Loucy (cell line): ENCODE results near the gene DOC2B.

Experiments used
- H2AFZ ChIP-seq: fragments of 200-600 bp; sonication (generic); 2 replicates; pipeline ENCODE4 v1.6.0; 2016; ENCODE audit warnings: antibody characterized with exemption, mild to moderate bottlenecking, low read length, moderate library complexity
- H3F3A ChIP-seq: fragments of 200-600 bp; 2 replicates; pipeline ENCODE4 v1.6.0; 2016; ENCODE audit warnings: antibody characterized with exemption, low read depth, mild to moderate bottlenecking
- H3K27me3 ChIP-seq: fragments of 200-600 bp; sonication (generic); 2 replicates; pipeline ENCODE4 v1.6.1; 2014; ENCODE audit warnings: low read length, mild to moderate bottlenecking; ENCODE audit not compliant: insufficient read depth, poor library complexity, severe bottlenecking
- H3K36me3 ChIP-seq: fragments of 200-600 bp; sonication (generic); 2 replicates; pipeline ENCODE4 v1.6.1; 2016; ENCODE audit warnings: low read length; ENCODE audit not compliant: insufficient read depth
- H3K4me1 ChIP-seq: fragments of 200-600 bp; sonication (generic); 2 replicates; pipeline ENCODE4 v1.5.1; 2014; ENCODE audit warnings: low read length, mild to moderate bottlenecking; ENCODE audit not compliant: insufficient read depth, poor library complexity, severe bottlenecking
- H3K4me2 ChIP-seq: fragments of 200-600 bp; sonication (generic); 2 replicates; pipeline ENCODE4 v1.6.0; 2014; ENCODE audit warnings: antibody characterized with exemption, low read length, low read depth, mild to moderate bottlenecking; ENCODE audit not compliant: poor library complexity, severe bottlenecking
- H3K4me3 ChIP-seq: fragments of 200-600 bp; sonication (generic); 2 replicates; pipeline ENCODE4 v1.5.1; 2014; ENCODE audit warnings: low read length, mild to moderate bottlenecking, mixed read lengths; ENCODE audit not compliant: poor library complexity, severe bottlenecking
- H3K79me2 ChIP-seq: fragments of 200-600 bp; sonication (generic); 2 replicates; pipeline ENCODE4 v1.6.1; 2014; ENCODE audit warnings: low read length; ENCODE audit not compliant: insufficient read depth
- H3K9ac ChIP-seq: fragments of 200-600 bp; sonication (generic); 2 replicates; pipeline ENCODE4 v1.6.0; 2014; ENCODE audit warnings: mild to moderate bottlenecking, low read depth, low read length, moderate library complexity; ENCODE audit not compliant: poor library complexity, severe bottlenecking
- H3K9me2 ChIP-seq: fragments of 200-600 bp; sonication (generic); replicated peaks from 2 replicates; pipeline ENCODE4 v1.6.1; 2016; ENCODE audit warnings: low read depth, low read length, mixed read lengths
- H3K9me3 ChIP-seq: fragments of 200-600 bp; sonication (generic); 2 replicates; pipeline ENCODE4 v1.6.1; 2014; ENCODE audit warnings: mild to moderate bottlenecking, antibody characterized with exemption, low read length, low read depth; ENCODE audit not compliant: insufficient read depth
- H4K20me1 ChIP-seq: fragments of 200-600 bp; sonication (generic); 2 replicates; pipeline ENCODE4 v1.6.0; 2014; ENCODE audit warnings: antibody characterized with exemption, low read length, mild to moderate bottlenecking; ENCODE audit not compliant: insufficient read depth, poor library complexity, severe bottlenecking
- EZH2phosphoT487 ChIP-seq: fragments of 200-600 bp; IDR thresholded peaks from 2 replicates; pipeline ENCODE4 v1.6.1; 2018; ENCODE audit warnings: antibody characterized with exemption, mild to moderate bottlenecking, moderate library complexity, borderline replicate concordance
- TF ChIP-seq, protein P1 (sequence below): fragments of 200-600 bp; sonication (generic); conservative IDR thresholded peaks from 2 replicates; pipeline ENCODE4 v1.5.1; 2014; ENCODE audit warnings: mild to moderate bottlenecking, antibody characterized with exemption, low read length

The DOC2B gene

DNA sequence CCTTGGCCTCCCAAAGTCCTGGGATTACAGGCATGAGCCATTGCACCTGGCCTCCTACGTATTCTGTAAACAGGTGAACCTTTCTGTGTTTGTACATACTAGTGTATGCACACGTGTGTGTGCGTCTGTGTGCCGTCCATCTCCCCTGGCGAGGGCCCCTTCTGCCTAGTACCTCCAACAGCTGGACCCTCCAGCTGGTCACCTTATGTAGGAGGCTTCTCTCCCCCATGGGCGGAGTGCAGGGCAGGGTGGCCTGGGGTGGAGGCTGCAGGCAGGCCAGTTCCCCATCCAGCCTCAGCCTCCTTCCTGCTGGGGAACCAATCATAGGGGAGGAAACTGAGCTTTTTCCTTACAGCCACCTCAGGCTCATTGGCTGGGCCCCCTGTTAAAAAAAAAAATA, 24.4 kb upstream of the DOC2B start:
- no peaks in the 10 kb centered on the region for H3K79me2 ChIP-seq
- no peak overlapping the region for H3K4me3 ChIP-seq
- no peaks in the 10 kb centered on the region for H3K9me2 ChIP-seq
- H3K9me3 ChIP-seq: peaks cover 7% of the 10 kb centered on the region; the same call in 1 of the 2 replicates
- TF ChIP-seq, protein P1, sequence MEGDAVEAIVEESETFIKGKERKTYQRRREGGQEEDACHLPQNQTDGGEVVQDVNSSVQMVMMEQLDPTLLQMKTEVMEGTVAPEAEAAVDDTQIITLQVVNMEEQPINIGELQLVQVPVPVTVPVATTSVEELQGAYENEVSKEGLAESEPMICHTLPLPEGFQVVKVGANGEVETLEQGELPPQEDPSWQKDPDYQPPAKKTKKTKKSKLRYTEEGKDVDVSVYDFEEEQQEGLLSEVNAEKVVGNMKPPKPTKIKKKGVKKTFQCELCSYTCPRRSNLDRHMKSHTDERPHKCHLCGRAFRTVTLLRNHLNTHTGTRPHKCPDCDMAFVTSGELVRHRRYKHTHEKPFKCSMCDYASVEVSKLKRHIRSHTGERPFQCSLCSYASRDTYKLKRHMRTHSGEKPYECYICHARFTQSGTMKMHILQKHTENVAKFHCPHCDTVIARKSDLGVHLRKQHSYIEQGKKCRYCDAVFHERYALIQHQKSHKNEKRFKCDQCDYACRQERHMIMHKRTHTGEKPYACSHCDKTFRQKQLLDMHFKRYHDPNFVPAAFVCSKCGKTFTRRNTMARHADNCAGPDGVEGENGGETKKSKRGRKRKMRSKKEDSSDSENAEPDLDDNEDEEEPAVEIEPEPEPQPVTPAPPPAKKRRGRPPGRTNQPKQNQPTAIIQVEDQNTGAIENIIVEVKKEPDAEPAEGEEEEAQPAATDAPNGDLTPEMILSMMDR: no peak
- no peak for TF ChIP-seq EZH2phosphoT487
- no peaks in the 10 kb centered on the region for H3K27me3 ChIP-seq
- H4K20me1 ChIP-seq: no peaks in the 10 kb centered on the region
- no peaks in the 10 kb centered on the region for H3F3A ChIP-seq
- H3K4me2 ChIP-seq: no peak overlapping the region
- no peaks in the 10 kb centered on the region for H3K4me1 ChIP-seq
- no peak overlapping the region for H3K9ac ChIP-seq
- no peak overlapping the region for H2AFZ ChIP-seq
- H3K36me3 ChIP-seq: no peaks in the 10 kb centered on the region

DNA sequence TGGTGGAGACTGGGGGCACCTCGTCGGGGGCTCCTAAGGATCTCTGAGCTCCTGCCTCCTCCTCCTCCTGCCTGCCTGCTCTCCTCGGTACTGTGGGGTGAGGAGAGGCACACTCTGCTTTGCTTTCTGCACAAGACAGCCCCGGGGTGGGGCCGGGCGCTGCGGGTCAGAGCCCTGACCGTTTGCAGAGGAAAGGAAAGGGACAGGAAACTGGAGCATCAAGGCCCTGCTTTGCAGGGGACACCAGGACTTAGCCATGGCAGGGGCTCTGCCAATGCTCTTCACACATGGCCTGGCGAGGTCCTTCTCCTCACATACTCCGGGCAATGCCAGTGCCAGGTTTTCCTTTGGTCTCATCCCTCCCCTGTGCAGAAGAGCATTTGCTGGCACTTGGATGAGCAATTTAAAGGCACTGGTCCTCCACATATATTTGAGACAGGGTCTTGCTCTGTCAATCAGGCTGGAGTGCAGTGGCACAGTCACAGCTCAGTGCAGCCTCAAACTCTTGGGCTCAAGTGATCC, 23.8 kb upstream of the DOC2B start:
- TF ChIP-seq, protein P1: no peak
- no peak for TF ChIP-seq EZH2phosphoT487
- no peak overlapping the region for H3K4me2 ChIP-seq
- H3K36me3 ChIP-seq: no peaks in the 10 kb centered on the region
- no peaks in the 10 kb centered on the region for H3K4me1 ChIP-seq
- no peaks in the 10 kb centered on the region for H3K79me2 ChIP-seq
- peaks cover 7% of the 10 kb centered on the region; the same call in 1 of the 2 replicates for H3K9me3 ChIP-seq
- H3K9me2 ChIP-seq: no peaks in the 10 kb centered on the region
- H3F3A ChIP-seq: no peaks in the 10 kb centered on the region
- no peak overlapping the region for H3K9ac ChIP-seq
- no peaks in the 10 kb centered on the region for H3K27me3 ChIP-seq
- no peak overlapping the region for H3K4me3 ChIP-seq
- H4K20me1 ChIP-seq: no peaks in the 10 kb centered on the region
- H2AFZ ChIP-seq: no peak overlapping the region

DNA sequence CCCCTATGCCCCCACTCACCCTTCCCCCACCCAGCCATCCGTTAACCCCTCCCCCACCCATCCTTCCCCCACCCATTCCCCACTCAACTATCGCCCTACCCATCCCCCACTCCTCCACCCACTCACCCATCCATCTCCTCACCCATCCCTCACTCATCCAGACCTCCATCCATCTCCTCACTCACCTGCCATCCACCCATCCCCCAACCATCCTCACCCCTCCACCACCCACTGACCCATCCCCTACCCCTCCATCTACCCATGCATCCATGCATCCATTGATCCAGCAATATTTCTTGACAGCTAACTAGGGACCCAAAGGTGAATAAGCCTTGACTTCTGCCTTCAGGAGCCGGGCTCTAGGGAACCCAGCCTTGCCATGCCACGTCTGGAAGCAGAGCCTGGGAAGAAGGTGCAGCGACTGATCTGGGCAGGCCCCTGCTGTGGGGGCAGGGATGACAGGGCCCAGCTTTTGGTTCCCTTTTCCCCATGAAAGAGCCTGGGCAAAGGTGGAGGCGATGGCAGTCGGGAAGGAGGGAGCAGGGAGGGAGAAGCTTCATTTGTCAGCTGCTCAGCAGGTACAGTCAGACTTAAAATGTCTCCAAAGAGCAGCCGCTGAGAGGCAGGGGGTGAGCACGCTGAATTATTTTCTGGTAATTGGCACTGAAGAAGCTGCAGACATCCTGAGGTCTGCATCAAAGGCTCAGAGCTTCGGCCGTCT, 23.1 kb upstream of the DOC2B start:
- Histone ChIP-seq H3K4me2 (no peak overlapping the region), H3K9me2 (no peaks in the 10 kb centered on the region), H3K4me3 (no peak overlapping the region), H3K4me1 (no peaks in the 10 kb centered on the region), H3K27me3 (no peaks in the 10 kb centered on the region), H4K20me1 (no peaks in the 10 kb centered on the region), H2AFZ (no peak overlapping the region), H3K9ac (no peak overlapping the region), H3K9me3 (peaks cover 7% of the 10 kb centered on the region; the same call in 1 of the 2 replicates), H3F3A (no peaks in the 10 kb centered on the region), H3K36me3 (no peaks in the 10 kb centered on the region), H3K79me2 (no peaks in the 10 kb centered on the region)
- no peak for TF ChIP-seq EZH2phosphoT487
- TF ChIP-seq, protein P1: no peak
